H1 (cell line): ENCODE results near the gene GALNT2. TPM values are rescaled to one million over a fixed set of nuclear protein-coding genes. Genes with fewer than 3 reads are reported as not detected.

ENCODE experiments used
- CTCF ChIA-PET: fragments of 300-600 bp; sonication (Branson Sonifier 250); formaldehyde crosslinking; loops from one replicate; lab custom pipeline; 2021; ENCODE audit not compliant: partially characterized antibody; lab: Charles Lee
- POLR2A ChIA-PET: fragments of 300-600 bp; sonication (Branson Sonifier 250); formaldehyde crosslinking; loops from one replicate; lab custom pipeline; 2021; ENCODE audit warnings: inconsistent platforms; ENCODE audit not compliant: partially characterized antibody; lab: Charles Lee
- DNase-seq, 2 experiments: peaks; one replicate each; pipeline versions ENCODE4 v3.0.0 to v3.0.0-alpha.2; 2010 to 2022; ENCODE audit warnings: low spot score in 2 of 2, low read depth in 1 of 2, mixed read lengths in 1 of 2
- FAIRE-seq: peaks from 2 replicates; lab custom pipeline; 2011; peaks lifted over from hg19 to GRCh38; lab: Jason Lieb, UNC
- H2AFZ ChIP-seq: 2 replicates; pipeline ENCODE4 v1.8.1; 2012; ENCODE audit warnings: low read length, inconsistent platforms
- H2AK5ac ChIP-seq: 2 replicates; pipeline ENCODE4 v1.6.1; 2013; ENCODE audit warnings: low read depth, low read length
- H2BK120ac ChIP-seq: replicated peaks from 2 replicates; pipeline ENCODE3; 2013; ENCODE audit warnings: low read depth, low read length, inconsistent platforms
- H2BK12ac ChIP-seq: 2 replicates; pipeline ENCODE4 v1.6.1; 2013; ENCODE audit warnings: low read depth, low read length
- H2BK15ac ChIP-seq: 2 replicates; pipeline ENCODE4 v1.6.1; 2013; ENCODE audit warnings: low read length
- H2BK20ac ChIP-seq: 2 replicates; pipeline ENCODE4 v1.6.1; 2013; ENCODE audit warnings: low read length
- H2BK5ac ChIP-seq: 2 replicates; pipeline ENCODE4 v1.6.1; 2013; ENCODE audit warnings: low read depth, low read length
- H3K14ac ChIP-seq: 2 replicates; pipeline ENCODE4 v1.6.1; 2013; ENCODE audit warnings: inconsistent platforms; ENCODE audit not compliant: insufficient read length
- H3K18ac ChIP-seq: 2 replicates; pipeline ENCODE4 v1.6.1; 2013; ENCODE audit warnings: low read length; ENCODE audit errors: extremely low read depth
- H3K23ac ChIP-seq: 2 replicates; pipeline ENCODE4 v1.6.1; 2013; ENCODE audit warnings: inconsistent platforms; ENCODE audit not compliant: insufficient read length
- H3K23me2 ChIP-seq: 2 replicates; pipeline ENCODE4 v1.6.1; 2013; ENCODE audit warnings: low read depth, low read length
- H3K27ac ChIP-seq: 2 replicates; pipeline ENCODE4 v1.6.1; 2011; ENCODE audit warnings: low read depth, low read length, inconsistent platforms
- H3K27me3 ChIP-seq, 4 experiments: replicated peaks in 1 of 4; 1 replicate in 1 of 4; 2 replicates in 3 of 4; pipeline versions ENCODE4 v1.6.1 to v1.8.1; 2011 to 2013; ENCODE audit warnings: low read length in 3 of 4, mild to moderate bottlenecking in 3 of 4, inconsistent platforms in 2 of 4, mixed read lengths in 2 of 4, moderate library complexity in 1 of 4; ENCODE audit not compliant: control insufficient read depth in 3 of 4, insufficient read depth in 3 of 4; ENCODE audit errors: extremely low read depth in 1 of 4
- H3K36me3 ChIP-seq, 4 experiments: 2 replicates each; pipeline versions ENCODE4 v1.6.1 to v1.8.1; 2011 to 2013; ENCODE audit warnings: mild to moderate bottlenecking in 4 of 4, low read length in 3 of 4, moderate library complexity in 2 of 4, control low read depth in 1 of 4, inconsistent platforms in 1 of 4; ENCODE audit not compliant: insufficient read depth in 4 of 4, control insufficient read depth in 2 of 4
- H3K4ac ChIP-seq: replicated peaks from 2 replicates; pipeline ENCODE3; 2013; ENCODE audit warnings: low read length, low read depth, mixed read lengths, inconsistent platforms; ENCODE audit not compliant: insufficient read length
- H3K4me1 ChIP-seq, 4 experiments: replicated peaks in 1 of 4; 1 replicate in 1 of 4; 2 replicates in 3 of 4; pipeline versions ENCODE4 v1.6.1 to v1.8.1; 2011 to 2013; ENCODE audit warnings: low read length in 3 of 4, inconsistent platforms in 2 of 4, mixed read lengths in 1 of 4; ENCODE audit not compliant: insufficient read depth in 4 of 4, control insufficient read depth in 3 of 4
- H3K4me2 ChIP-seq, 2 experiments: 2 replicates each; pipeline versions ENCODE4 v1.6.1 to v1.8.1; 2011 to 2013; ENCODE audit warnings: low read depth in 2 of 2, low read length in 2 of 2, control low read depth in 1 of 2, inconsistent platforms in 1 of 2, mild to moderate bottlenecking in 1 of 2; ENCODE audit not compliant: insufficient read depth in 1 of 2
- H3K4me3 ChIP-seq, 4 experiments: fragments of 200-600, 300-600 bp in 1 of 4; sonication (generic), shearing (Covaris generic), sonication (Bioruptor Twin) in 1 of 4; 2 replicates each; pipeline versions ENCODE4 v1.5.1 to v1.8.1; 2011 to 2016; ENCODE audit warnings: low read length in 4 of 4, low read depth in 3 of 4, control low read depth in 2 of 4, inconsistent platforms in 2 of 4, mild to moderate bottlenecking in 2 of 4, mixed read lengths in 1 of 4, moderate library complexity in 1 of 4; ENCODE audit not compliant: insufficient read depth in 2 of 4; ENCODE audit errors: extremely low read depth in 1 of 4
- H3K56ac ChIP-seq: replicated peaks from 2 replicates; pipeline ENCODE3; 2013; ENCODE audit warnings: low read depth, mild to moderate bottlenecking, mixed read lengths, low read length, inconsistent platforms; ENCODE audit not compliant: insufficient read length
- H3K79me1 ChIP-seq: 2 replicates; pipeline ENCODE4 v1.6.1; 2013; ENCODE audit warnings: low read depth, low read length, control low read depth
- H3K79me2 ChIP-seq, 2 experiments: 2 replicates each; pipeline versions ENCODE4 v1.6.1 to v1.8.1; 2012 to 2013; ENCODE audit warnings: low read length in 2 of 2, mild to moderate bottlenecking in 2 of 2, inconsistent platforms in 1 of 2; ENCODE audit not compliant: insufficient read depth in 2 of 2, control insufficient read depth in 1 of 2
- H3K9ac ChIP-seq, 4 experiments: replicated peaks in 1 of 4; 1 replicate in 1 of 4; 2 replicates in 3 of 4; pipeline versions ENCODE4 v1.6.1 to v1.8.1; 2011 to 2013; ENCODE audit warnings: low read depth in 3 of 4, low read length in 3 of 4, control low read depth in 2 of 4, mild to moderate bottlenecking in 2 of 4, moderate library complexity in 2 of 4, inconsistent platforms in 1 of 4; ENCODE audit errors: extremely low read depth in 1 of 4
- H3K9me3 ChIP-seq, 2 experiments: 2 replicates each; pipeline versions ENCODE4 v1.6.1 to v1.8.1; 2012 to 2013; ENCODE audit warnings: mild to moderate bottlenecking in 2 of 2, moderate library complexity in 2 of 2, control low read depth in 1 of 2, inconsistent platforms in 1 of 2, low read depth in 1 of 2, low read length in 1 of 2, mixed read lengths in 1 of 2; ENCODE audit not compliant: insufficient read depth in 2 of 2
- H4K20me1 ChIP-seq, 2 experiments: replicated peaks in 1 of 2; 2 replicates each; pipeline versions ENCODE3 to v1.8.1; 2011 to 2013; ENCODE audit warnings: inconsistent platforms in 2 of 2, low read length in 2 of 2, mild to moderate bottlenecking in 1 of 2; ENCODE audit not compliant: insufficient read depth in 2 of 2, control insufficient read depth in 1 of 2
- H4K5ac ChIP-seq: 2 replicates; pipeline ENCODE4 v1.6.1; 2013; ENCODE audit warnings: low read length, low read depth, mixed read lengths, inconsistent platforms; ENCODE audit not compliant: insufficient read length
- H4K8ac ChIP-seq: 2 replicates; pipeline ENCODE4 v1.8.0; 2013; ENCODE audit warnings: mild to moderate bottlenecking, moderate library complexity, low read length, inconsistent platforms; ENCODE audit not compliant: insufficient read depth; ENCODE audit errors: extremely low read depth
- H4K91ac ChIP-seq: replicated peaks from 2 replicates; pipeline ENCODE3; 2013; ENCODE audit warnings: low read length, mixed read lengths, inconsistent platforms; ENCODE audit not compliant: insufficient read length
- CTBP2 ChIP-seq: IDR thresholded peaks from 2 replicates; pipeline ENCODE4 v1.7.0; 2011; ENCODE audit warnings: borderline replicate concordance, mild to moderate bottlenecking, moderate library complexity, mixed read lengths, low read length; ENCODE audit not compliant: insufficient read depth, insufficient read length
- JUN ChIP-seq: IDR thresholded peaks from 2 replicates; pipeline ENCODE4 v1.6.1; 2011; ENCODE audit warnings: low read depth, mild to moderate bottlenecking, improper control_type of control experiment, low read length
- KDM1A ChIP-seq: fragments of 200-600, 300-600 bp; sonication (generic); IDR thresholded peaks from 2 replicates; pipeline ENCODE4 v1.7.1; 2016; ENCODE audit warnings: mild to moderate bottlenecking, low read length, borderline replicate concordance
- MAFK ChIP-seq: IDR thresholded peaks from 2 replicates; pipeline ENCODE4 v1.6.1; 2012; ENCODE audit warnings: low read depth, mild to moderate bottlenecking, improper control_type of control experiment, low read length
- SIN3A ChIP-seq, 2 experiments: IDR thresholded peaks in 1 of 2; conservative IDR thresholded peaks in 1 of 2; 2 replicates each; pipeline ENCODE4 v1.6.1; 2011 to 2012; ENCODE audit warnings: low read length in 2 of 2, improper control_type of control experiment in 1 of 2, low read depth in 1 of 2, mild to moderate bottlenecking in 1 of 2
- SIRT6 ChIP-seq: IDR thresholded peaks from one replicate; pipeline ENCODE4 v1.7.1; 2012; ENCODE audit warnings: low read length, inconsistent platforms
- SP4 ChIP-seq: IDR thresholded peaks from 2 replicates; pipeline ENCODE4 v1.6.1; 2012; ENCODE audit warnings: low read length, inconsistent platforms
- WGBS, 2 experiments: shearing (Covaris generic) in 1 of 2; methylation state at CpG; one replicate each; pipeline versions ENCODE4 v1.1.6 to v1.1.7; 2013 to 2015; ENCODE audit warnings: low lambda C conversion rate in 2 of 2, mixed read lengths in 2 of 2, inconsistent platforms in 1 of 2, low coverage in 1 of 2, missing lambda C conversion rate in 1 of 2; ENCODE audit not compliant: insufficient replicate concordance in 2 of 2, insufficient coverage in 1 of 2, insufficient read length in 1 of 2; ENCODE audit errors: extremely low coverage in 1 of 2, missing lambda C conversion rate in 1 of 2; 5-methylcytosine and 5-hydroxymethylcytosine counted together
- polyA plus RNA-seq, 7 experiments: library from polyadenylated mRNA; depleted of rRNA in 3 of 7; stranded (reverse) in 5 of 7; unstranded in 2 of 7; fragments of >200 nt in 5 of 7; fragments of 200-250 nt in 2 of 7; gene quantifications; 1 replicate in 5 of 7; 2 replicates in 1 of 7; 4 replicates in 1 of 7; pipeline versions ENCODE4 v1.2.1 to v1.2.3, GENCODE V29; 2011 to 2013; ENCODE audit warnings: missing spikeins in 2 of 7, mixed read lengths in 2 of 7
- total RNA-seq: library from RNA; stranded (reverse); fragmentation: NEBNext Ultra II Directional; extraction: Animal tissue kit (Norgen Biotek cat#: 25700); gene quantifications from 2 replicates; pipeline ENCODE4 v1.2.1, GENCODE V29; 2021
- TF ChIP-seq, protein P1 (sequence below), 3 experiments: IDR thresholded peaks; 1 replicate in 2 of 3; 2 replicates in 1 of 3; pipeline versions ENCODE4 v1.5.1 to v1.6.1; 2011; ENCODE audit warnings: low read length in 3 of 3, mild to moderate bottlenecking in 3 of 3, inconsistent platforms in 2 of 3, low read depth in 1 of 3, moderate library complexity in 1 of 3; ENCODE audit not compliant: insufficient read depth in 1 of 3; ENCODE audit errors: control extremely low read depth in 1 of 3

The GALNT2 gene
- total and polyA plus RNA-seq, 2 of the 8 experiments (the other 6 are each of a cell fraction or from before 2014, with no cell fraction given) = 34.5 to 75.3 TPM

DNA sequence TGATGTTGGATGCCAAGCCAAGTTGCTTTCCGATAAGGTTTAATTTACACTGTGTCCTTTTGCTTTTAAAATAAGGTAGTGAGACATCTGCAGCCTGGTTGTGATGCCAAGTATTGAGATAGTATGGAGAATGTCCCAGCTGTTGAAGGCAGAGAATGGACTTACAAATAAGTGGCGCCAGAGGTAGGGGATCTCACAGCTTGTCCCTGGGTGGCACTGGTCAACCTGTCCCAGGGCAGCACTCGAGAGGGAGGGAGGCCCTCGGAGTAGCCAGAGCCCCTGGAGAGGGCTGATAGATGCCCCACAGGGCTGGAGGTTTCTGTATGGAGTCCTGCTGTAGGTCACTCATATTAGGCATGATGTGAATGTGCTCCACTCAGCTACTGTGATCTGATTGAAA lies 98.5 kb downstream of the GALNT2 start:
- DNase-seq (no peak), FAIRE-seq (no peak)
- Histone ChIP-seq H3K4ac (no peak overlapping the region), H2BK20ac (no peak overlapping the region), H4K5ac (no peak overlapping the region), H4K8ac (no peak overlapping the region), H3K23me2 (no peaks in the 10 kb centered on the region), H3K56ac (no peak overlapping the region), H4K20me1 (peaks cover 0 to 1% of the 10 kb centered on the region in 2 experiments), H3K4me2 (no peak overlapping the region), H3K9me3 (0 out of 4 replicates have a peak, but pooled peaks cover 3 to 5% of the 10 kb centered on the region in 2 experiments), H2AFZ (no peak overlapping the region), H2BK120ac (no peak overlapping the region), H2BK12ac (no peak overlapping the region), H2BK15ac (no peak overlapping the region), H3K18ac (no peak overlapping the region), H4K91ac (no peak overlapping the region), H3K36me3 (no peaks in the 10 kb centered on the region), H3K23ac (no peak overlapping the region), H3K4me1 (peaks cover 0 to 1% (median under 1%) of the 10 kb centered on the region in 4 experiments; a peak in 2 of 7 replicates), H3K79me1 (peaks cover 4% of the 10 kb centered on the region; the same call in 1 of the 2 replicates), H3K9ac (no peak overlapping the region), H3K79me2 (peaks cover 0 to 59% of the 10 kb centered on the region in 2 experiments; a peak in 2 of 4 replicates), H3K27me3 (no peaks in the 10 kb centered on the region), H2BK5ac (no peak overlapping the region), H3K14ac (no peak overlapping the region), H3K27ac (no peak overlapping the region), H3K4me3 (no peak overlapping the region), H2AK5ac (no peak overlapping the region)
- TF ChIP-seq SIRT6 (no peak), SP4 (no peak), CTBP2 (no peak), MAFK (no peak), SIN3A (conservative IDR thresholded peaks at IDR 0.05 in 1 of 2, IDR thresholded peaks at IDR 0.05 in 1 of 2; ENCODE audit: low read depth in 1 of 2, low read length in 2 of 2) (no peak), KDM1A (no peak), JUN (no peak)
- TF ChIP-seq, protein P1, sequence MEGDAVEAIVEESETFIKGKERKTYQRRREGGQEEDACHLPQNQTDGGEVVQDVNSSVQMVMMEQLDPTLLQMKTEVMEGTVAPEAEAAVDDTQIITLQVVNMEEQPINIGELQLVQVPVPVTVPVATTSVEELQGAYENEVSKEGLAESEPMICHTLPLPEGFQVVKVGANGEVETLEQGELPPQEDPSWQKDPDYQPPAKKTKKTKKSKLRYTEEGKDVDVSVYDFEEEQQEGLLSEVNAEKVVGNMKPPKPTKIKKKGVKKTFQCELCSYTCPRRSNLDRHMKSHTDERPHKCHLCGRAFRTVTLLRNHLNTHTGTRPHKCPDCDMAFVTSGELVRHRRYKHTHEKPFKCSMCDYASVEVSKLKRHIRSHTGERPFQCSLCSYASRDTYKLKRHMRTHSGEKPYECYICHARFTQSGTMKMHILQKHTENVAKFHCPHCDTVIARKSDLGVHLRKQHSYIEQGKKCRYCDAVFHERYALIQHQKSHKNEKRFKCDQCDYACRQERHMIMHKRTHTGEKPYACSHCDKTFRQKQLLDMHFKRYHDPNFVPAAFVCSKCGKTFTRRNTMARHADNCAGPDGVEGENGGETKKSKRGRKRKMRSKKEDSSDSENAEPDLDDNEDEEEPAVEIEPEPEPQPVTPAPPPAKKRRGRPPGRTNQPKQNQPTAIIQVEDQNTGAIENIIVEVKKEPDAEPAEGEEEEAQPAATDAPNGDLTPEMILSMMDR (IDR thresholded peaks at IDR 0.05; ENCODE audit: control extremely low read depth in 1 of 3, insufficient read depth in 1 of 3, low read depth in 1 of 3, low read length in 3 of 3) = no peak
- ChIA-PET CTCF (interaction anchor here (0.6 to 3.6 kb wide), 6 partner anchors 9 to 504 kb away, joined by 3 to 19 read pairs (median 6); no protein-coding TSS in a partner anchor), POLR2A (no interaction called here)
- 94% methylated on average over 4 of the region's 4 CpGs; no CpG with 5 or more reads in 1 of the 2 experiments for WGBS, 2 experiments
